T1000 (cell line): ENCODE results near the gene UBE2I.
"Not testable (repeated sequence)": the region's sequence is repeated elsewhere in the genome, so short reads cannot be mapped to it uniquely, and the experiment has no call there.

Experiments used
- DNase-seq: peaks from one replicate; lab custom pipeline; 2025; ENCODE audit warnings: mixed read lengths; lab: John Stamatoyannopoulos, UW

Gene UBE2I

GRCh38 chr16:1293921-1294656, 15.3 kb upstream of the UBE2I start:
- DNase-seq = no peak

- DNase-seq = no peak
Measured at GRCh38 chr16:1295465-1295864, 14.0 kb upstream of the UBE2I start.

DNA sequence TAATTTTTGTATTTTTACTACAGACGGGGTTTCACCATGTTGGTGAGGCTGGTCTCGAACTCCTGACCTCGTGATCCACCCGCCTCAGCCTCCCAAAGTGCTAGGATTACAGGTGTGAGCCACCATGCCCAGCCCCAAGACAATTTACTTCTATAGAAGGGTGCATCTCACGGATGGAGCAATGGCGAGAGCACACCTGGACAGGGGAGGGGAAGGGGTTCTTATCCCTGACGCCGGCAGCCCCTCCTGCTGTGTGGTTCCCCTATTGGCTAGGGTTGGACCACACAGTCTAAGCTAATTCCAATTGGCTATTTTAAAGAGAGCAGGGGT, 12.8 kb upstream of the UBE2I start:
- DNase-seq = not testable (repeated sequence)

GRCh38 chr16:1297018-1297696, 12.3 kb upstream of the UBE2I start:
- DNase-seq = no peak

GRCh38 chr16:1298406-1298805, 11.0 kb upstream of the UBE2I start:
- no peak for DNase-seq

DNA sequence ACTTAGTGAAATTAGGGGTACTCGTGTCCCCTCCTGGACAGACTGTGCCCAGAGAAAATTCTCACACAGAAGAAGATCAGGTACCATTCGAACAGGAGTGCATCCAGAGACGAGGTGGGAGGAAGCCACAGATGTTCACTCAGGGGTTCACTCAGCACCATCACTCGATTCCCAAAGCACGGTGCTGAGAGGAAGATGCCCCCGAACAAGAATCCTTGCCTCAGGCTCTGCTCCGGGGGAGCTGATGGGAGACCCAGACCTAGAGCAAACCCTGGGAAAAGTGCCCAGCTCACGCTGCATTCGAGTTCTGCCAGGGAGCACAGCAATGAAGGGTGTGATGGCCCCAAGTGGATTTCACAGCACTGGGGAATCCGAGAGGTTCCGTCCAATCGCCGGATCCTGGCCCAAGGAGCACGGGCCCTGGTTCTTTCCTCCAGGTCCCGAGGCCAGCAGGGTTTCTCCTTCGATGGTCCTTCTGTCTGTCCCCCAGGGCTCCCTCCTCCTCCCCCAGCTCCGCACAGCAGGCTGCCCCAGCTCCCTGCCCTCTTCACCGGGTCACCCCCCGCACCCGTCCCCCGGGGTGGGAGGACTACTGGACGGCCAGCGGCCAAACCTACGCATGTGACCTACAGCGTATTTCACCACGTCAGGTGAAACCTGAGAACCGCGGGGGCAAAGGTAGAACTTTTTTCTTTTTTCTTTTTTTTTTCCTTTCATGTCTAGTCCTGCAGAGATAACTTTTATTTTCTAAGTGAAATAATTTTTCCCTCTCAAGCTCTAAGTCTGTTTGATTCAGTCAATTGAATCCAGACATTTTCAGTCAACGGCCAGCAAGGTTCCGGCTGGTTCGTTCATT, 10.2 kb upstream of the UBE2I start:
- no peak for DNase-seq

DNA sequence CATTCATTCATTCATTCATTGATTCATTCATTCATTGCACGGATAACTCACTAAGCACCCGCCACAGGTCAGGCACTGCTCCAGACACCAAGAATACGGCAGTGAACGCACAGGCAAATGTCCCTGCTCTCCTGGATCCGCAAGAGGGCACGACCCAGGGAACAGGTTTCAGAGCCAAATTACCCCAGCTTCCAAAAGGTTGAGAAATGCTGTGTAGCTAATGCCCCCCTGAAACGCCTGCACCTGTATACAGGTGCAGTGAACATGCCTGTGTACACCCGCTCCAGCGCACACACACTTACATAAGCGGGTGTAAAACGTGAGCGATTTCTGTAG, 9.6 kb upstream of the UBE2I start:
- no peak for DNase-seq

DNA sequence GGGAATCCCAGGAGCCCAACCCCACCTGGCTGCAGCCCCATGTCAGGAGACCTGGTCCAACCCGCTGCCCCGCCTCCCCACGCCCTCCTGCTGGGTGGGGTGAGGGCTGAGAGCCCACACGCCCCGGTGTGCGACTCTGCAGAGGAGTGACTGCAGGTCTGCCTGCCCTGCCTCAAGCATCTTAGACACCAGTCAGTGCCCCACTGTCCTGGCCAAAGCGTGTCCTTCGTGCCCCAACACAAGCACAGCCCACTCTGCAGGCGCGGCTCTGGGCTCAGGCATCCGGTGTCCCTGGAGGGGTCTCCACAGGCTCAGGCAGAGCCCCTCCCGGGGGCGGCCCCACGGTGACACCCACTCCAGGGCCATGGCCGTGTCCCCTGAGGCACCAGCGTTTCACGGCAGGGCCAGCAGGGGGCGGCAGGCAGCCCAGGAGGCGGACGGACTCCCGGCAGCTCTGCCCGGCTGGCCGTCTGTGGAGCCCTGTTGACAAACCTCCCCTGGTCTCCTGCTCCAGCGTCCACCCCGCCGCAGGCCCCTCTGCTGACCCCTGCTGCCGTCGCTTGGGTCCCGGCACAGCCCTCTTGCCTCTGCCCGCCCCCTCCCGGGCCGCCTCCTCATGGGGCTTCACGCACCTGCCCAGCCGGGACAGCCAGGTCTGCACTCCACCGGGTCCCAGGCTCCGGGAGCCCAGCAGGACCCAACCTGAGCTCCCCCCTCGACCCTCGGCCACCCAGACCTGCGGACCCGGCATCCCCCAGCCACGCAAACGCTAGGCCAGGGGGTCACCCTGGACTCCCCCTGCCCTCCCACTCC, 8.6 kb upstream of the UBE2I start:
- no peak for DNase-seq

DNA sequence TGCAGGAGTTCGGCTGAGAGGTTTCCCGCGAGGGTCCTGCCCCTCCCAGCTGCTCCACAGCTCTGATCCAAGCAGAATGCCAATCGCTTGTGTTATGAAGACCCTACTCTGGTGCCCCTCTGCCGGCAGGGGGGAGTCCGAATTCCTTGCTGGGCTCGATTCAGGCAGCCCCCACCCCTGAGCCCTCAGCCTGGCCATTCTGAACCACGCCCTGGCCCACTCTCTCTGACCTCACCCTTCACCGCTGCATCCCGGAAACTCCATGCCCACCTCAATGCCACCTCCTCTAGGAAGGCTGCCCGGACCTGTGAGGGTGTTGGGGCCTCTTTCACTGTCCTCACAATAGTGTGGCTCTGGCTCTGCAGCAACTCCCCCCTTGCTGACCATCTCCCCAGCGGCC, 7.9 kb upstream of the UBE2I start:
- DNase-seq = no peak

- DNase-seq = no peak
Measured at GRCh38 chr16:1305823-1306222, 3.6 kb upstream of the UBE2I start.

GRCh38 chr16:1306334-1306733, 3.1 kb upstream of the UBE2I start:
- DNase-seq = no peak

- no peak for DNase-seq
Measured at GRCh38 chr16:1308036-1308976, 1.1 kb upstream of the UBE2I start.

- DNase-seq = no peak
Measured at GRCh38 chr16:1309888-1310831, 724 bp downstream of the UBE2I start.

DNA sequence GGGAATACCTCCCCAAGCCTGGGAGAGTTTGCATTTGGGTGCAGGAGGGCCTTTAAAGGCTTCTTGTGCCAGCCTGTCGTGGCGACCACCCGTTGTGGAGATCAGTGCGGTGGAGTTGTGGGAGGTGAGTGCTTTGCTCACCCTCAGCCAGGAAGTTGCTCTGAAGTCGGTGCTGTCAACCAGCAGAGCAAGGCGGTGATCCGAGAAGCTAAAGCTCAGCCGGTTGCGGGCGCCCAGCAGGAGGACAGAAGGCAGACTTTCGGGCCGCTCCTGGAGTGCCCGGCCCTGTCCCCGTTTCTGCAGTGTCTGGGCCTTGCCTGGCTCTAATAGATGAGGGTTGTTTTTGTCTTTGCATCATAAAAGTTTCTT, 1.4 kb downstream of the UBE2I start:
- no peak for DNase-seq

GRCh38 chr16:1311212-1311737, 1.8 kb downstream of the UBE2I start:
- no peak for DNase-seq

DNA sequence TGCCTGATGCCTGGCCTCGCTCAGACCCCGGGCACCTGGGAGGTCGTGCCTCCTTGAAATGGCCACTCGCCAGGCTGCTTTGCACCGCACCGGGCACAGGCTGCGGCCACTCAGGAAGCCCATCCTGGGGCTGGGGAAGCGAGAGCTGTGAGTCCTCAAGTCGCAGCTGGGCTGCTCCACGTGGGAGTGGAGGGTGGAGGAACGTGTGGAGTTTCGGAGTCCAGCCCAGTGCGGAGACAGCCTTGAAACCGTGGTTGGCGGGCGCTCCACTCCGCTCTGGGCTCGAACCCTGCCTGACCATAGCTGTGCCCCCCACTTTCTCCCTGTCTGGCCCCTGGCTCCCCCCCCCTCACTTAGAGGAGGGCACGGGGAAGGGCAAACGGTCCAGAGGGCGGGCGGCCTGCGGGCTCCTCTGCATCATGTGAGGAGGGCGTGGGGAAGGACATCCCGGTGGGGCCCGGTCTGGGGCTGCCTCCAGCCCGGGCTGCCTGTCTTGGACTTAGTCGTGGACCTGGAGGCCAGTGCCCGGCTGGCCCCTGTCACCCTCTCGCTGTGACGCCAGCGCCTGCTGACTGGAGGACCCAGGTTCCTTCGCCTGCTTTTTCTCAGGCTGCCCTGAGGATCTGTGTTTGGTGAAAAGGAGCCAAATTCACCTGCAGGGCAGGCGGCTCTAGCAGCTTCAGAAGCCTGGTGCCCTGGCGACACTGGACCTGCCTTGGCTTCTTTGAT, 2.5 kb downstream of the UBE2I start:
- DNase-seq = no peak

- no peak for DNase-seq
Measured at GRCh38 chr16:1312467-1312816, 3.0 kb downstream of the UBE2I start.

- no peak for DNase-seq
Measured at GRCh38 chr16:1312903-1313302, 3.5 kb downstream of the UBE2I start.

GRCh38 chr16:1313721-1314369, 4.4 kb downstream of the UBE2I start:
- DNase-seq = no peak
